Measurements from ENCODE around the gene GALK2. TPM values are rescaled to one million over a fixed set of nuclear protein-coding genes. Genes with fewer than 3 reads are reported as not detected.

The GALK2 gene
- total and polyA plus RNA-seq, 2 of the 8 experiments (the other 6 are each of a cell fraction or from before 2014, with no cell fraction given), result 8.7 to 16.1 TPM

GRCh38 chr15:49301562-49301961, 131.5 kb downstream of the GALK2 start:
- POLR2A ChIA-PET (ENCODE audit: partially characterized antibody), result no interaction called here
- H2BK12ac ChIP-seq (ENCODE audit: low read depth, low read length), result no peak overlapping the region
- CTCF ChIA-PET (ENCODE audit: partially characterized antibody), result interaction anchor here (1.1 to 2.0 kb wide), 5 partner anchors 9 to 120 kb away, joined by 3 to 5 read pairs (median 4); no protein-coding TSS in a partner anchor

More at GRCh38 chr15:49301562-49301961, 131.5 kb downstream of the GALK2 start:
- Histone ChIP-seq H2BK15ac (ENCODE audit: low read length) (no peak overlapping the region), H4K20me1 (replicated peaks in 1 of 2; ENCODE audit: control insufficient read depth in 1 of 2, insufficient read depth in 2 of 2, low read length in 2 of 2) (no peaks in the 10 kb centered on the region), H3K27ac (ENCODE audit: low read depth, low read length) (no peak overlapping the region), H3K18ac (ENCODE audit: extremely low read depth, low read length) (no peak overlapping the region), H2AK5ac (ENCODE audit: low read depth, low read length) (no peak overlapping the region), H4K91ac (replicated peaks; ENCODE audit: insufficient read length, low read length) (no peak overlapping the region), H3K9ac (replicated peaks in 1 of 4; ENCODE audit: extremely low read depth in 1 of 4, low read depth in 3 of 4, low read length in 3 of 4) (no peak overlapping the region), H3K23me2 (ENCODE audit: low read depth, low read length) (no peaks in the 10 kb centered on the region), H3K14ac (ENCODE audit: insufficient read length) (no peak overlapping the region), H3K27me3 (replicated peaks in 1 of 4; ENCODE audit: control insufficient read depth in 3 of 4, extremely low read depth in 1 of 4, insufficient read depth in 3 of 4, low read length in 3 of 4) (no peaks in the 10 kb centered on the region), H2BK5ac (ENCODE audit: low read depth, low read length) (no peak overlapping the region), H3K4me1 (replicated peaks in 1 of 4; ENCODE audit: control insufficient read depth in 3 of 4, insufficient read depth in 4 of 4, low read length in 3 of 4) (no peaks in the 10 kb centered on the region), H3K9me3 (ENCODE audit: insufficient read depth in 2 of 2, low read depth in 1 of 2, low read length in 1 of 2) (no peaks in the 10 kb centered on the region), H3K79me1 (ENCODE audit: low read depth, low read length) (no peaks in the 10 kb centered on the region), H3K36me3 (ENCODE audit: control insufficient read depth in 2 of 4, insufficient read depth in 4 of 4, low read length in 3 of 4) (peaks cover 0 to 2% (median 0%) of the 10 kb centered on the region in 4 experiments; a peak in 3 of 8 replicates), H3K23ac (ENCODE audit: insufficient read length) (no peak overlapping the region), H3K4me2 (ENCODE audit: insufficient read depth in 1 of 2, low read depth in 2 of 2, low read length in 2 of 2) (no peak overlapping the region), H2BK120ac (replicated peaks; ENCODE audit: low read depth, low read length) (no peak overlapping the region), H3K4ac (replicated peaks; ENCODE audit: insufficient read length, low read depth, low read length) (no peak overlapping the region), H3K79me2 (ENCODE audit: control insufficient read depth in 1 of 2, insufficient read depth in 2 of 2, low read length in 2 of 2) (no peaks in the 10 kb centered on the region; a peak in 1 of 4 replicates), H2AFZ (ENCODE audit: low read length) (no peak overlapping the region), H4K8ac (ENCODE audit: extremely low read depth, insufficient read depth, low read length) (no peak overlapping the region), H4K5ac (ENCODE audit: insufficient read length, low read depth, low read length) (no peak overlapping the region), H3K4me3 (ENCODE audit: extremely low read depth in 1 of 4, insufficient read depth in 2 of 4, low read depth in 3 of 4, low read length in 4 of 4) (no peak overlapping the region), H3K56ac (replicated peaks; ENCODE audit: insufficient read length, low read depth, low read length) (no peak overlapping the region), H2BK20ac (ENCODE audit: low read length) (no peak overlapping the region)
- TF ChIP-seq TBP (IDR thresholded peaks at IDR 0.05; ENCODE audit: low read depth, low read length), result no peak
- TF ChIP-seq POU5F1 (IDR thresholded peaks at IDR 0.05; ENCODE audit: low read depth, low read length), result no peak
- TF ChIP-seq CTCF (IDR thresholded peaks at IDR 0.05; ENCODE audit: control extremely low read depth in 1 of 3, insufficient read depth in 1 of 3, low read depth in 1 of 3, low read length in 3 of 3), result no peak
- no peak for TF ChIP-seq RNF2 (IDR thresholded peaks at IDR 0.05; ENCODE audit: borderline replicate concordance, low read depth, low read length, missing control alignments, poor library complexity, severe bottlenecking)
- no peak for TF ChIP-seq ASH2L (IDR thresholded peaks at IDR 0.05; ENCODE audit: low read length)
- no peak for TF ChIP-seq CBX8 (IDR thresholded peaks at IDR 0.05; ENCODE audit: borderline replicate concordance, low read depth, low read length)
- DNase-seq (ENCODE audit: low read depth in 1 of 2, low spot score in 2 of 2), result no peak
- FAIRE-seq, result no peak

Measured in H1 (cell line).